GM23338 (cell line): Measurements from ENCODE around the gene MAP3K15. TPM values are rescaled to one million over a fixed set of nuclear protein-coding genes. Genes with fewer than 3 reads are reported as not detected.

Source experiments
- ATAC-seq: fragments of 200-7000 bp; cut with Tn5 transposase; 3 replicates; pipeline ENCODE4 v1.9.1; 2020
- DNase-seq: peaks from one replicate; pipeline ENCODE4 v3.0.0-alpha.2; 2015; ENCODE audit warnings: low spot score
- H2AFZ ChIP-seq: fragments of 200-600 bp; sonication (generic); 2 replicates; pipeline ENCODE4 v1.8.0; 2016; ENCODE audit warnings: antibody characterized with exemption, mild to moderate bottlenecking, moderate library complexity
- H3F3A ChIP-seq: fragments of 200-600 bp; sonication (generic); replicated peaks from 2 replicates; pipeline ENCODE4 v1.8.0; 2017; ENCODE audit warnings: antibody characterized with exemption, mixed run types, low read depth
- H3K27ac ChIP-seq: fragments of 200-600 bp; sonication (generic); 2 replicates; pipeline ENCODE4 v1.6.1; 2016; ENCODE audit warnings: low read depth
- H3K27me3 ChIP-seq: fragments of 200-600 bp; sonication (generic); 2 replicates; pipeline ENCODE4 v1.8.0; 2016; ENCODE audit warnings: mild to moderate bottlenecking, mixed run types, moderate library complexity; ENCODE audit not compliant: insufficient read depth
- H3K36me3 ChIP-seq: fragments of 200-600 bp; sonication (generic); 2 replicates; pipeline ENCODE4 v1.8.0; 2016; ENCODE audit warnings: mild to moderate bottlenecking; ENCODE audit not compliant: insufficient read depth
- H3K4me1 ChIP-seq: fragments of 200-600 bp; sonication (generic); 2 replicates; pipeline ENCODE4 v1.8.0; 2016; ENCODE audit warnings: mild to moderate bottlenecking, moderate library complexity; ENCODE audit not compliant: insufficient read depth
- H3K4me2 ChIP-seq: fragments of 200-600 bp; sonication (generic); 2 replicates; pipeline ENCODE4 v1.7.1; 2017; ENCODE audit warnings: mixed run types
- H3K4me3 ChIP-seq: fragments of 200-600 bp; sonication (generic); 2 replicates; pipeline ENCODE4 v1.6.1; 2016; ENCODE audit warnings: mixed run types
- H3K79me2 ChIP-seq: fragments of 200-600 bp; sonication (generic); replicated peaks from 2 replicates; pipeline ENCODE4 v1.8.0; 2017; ENCODE audit warnings: mild to moderate bottlenecking; ENCODE audit not compliant: insufficient read depth
- H3K9me2 ChIP-seq: fragments of 200-600 bp; sonication (generic); 2 replicates; pipeline ENCODE4 v1.8.0; 2017; ENCODE audit not compliant: insufficient read depth
- H4K20me1 ChIP-seq: fragments of 200-600 bp; sonication (generic); replicated peaks from 2 replicates; pipeline ENCODE4 v1.8.0; 2017; ENCODE audit warnings: mild to moderate bottlenecking; ENCODE audit not compliant: insufficient read depth
- H3K27ac Mint-ChIP-seq: 2 replicates; pipeline ENCODE4 v1.8.0; 2020; ENCODE audit warnings: inconsistent platforms, mild to moderate bottlenecking, moderate library complexity, mixed read lengths
- H3K27me3 Mint-ChIP-seq: 3 replicates; pipeline ENCODE4 v1.8.0; 2022; ENCODE audit warnings: low read depth, mild to moderate bottlenecking, moderate library complexity, mixed read lengths, inconsistent platforms; ENCODE audit not compliant: insufficient read depth, poor library complexity
- H3K36me3 Mint-ChIP-seq: 3 replicates; pipeline ENCODE4 v1.8.0; 2021; ENCODE audit warnings: low read depth, mild to moderate bottlenecking, inconsistent platforms, moderate library complexity, mixed read lengths
- H3K4me1 Mint-ChIP-seq: 3 replicates; pipeline ENCODE4 v1.8.0; 2020; ENCODE audit warnings: mild to moderate bottlenecking, inconsistent platforms, mixed read lengths
- H3K4me3 Mint-ChIP-seq: 3 replicates; pipeline ENCODE4 v1.8.0; 2021; ENCODE audit warnings: moderate library complexity, mild to moderate bottlenecking, inconsistent platforms, mixed read lengths
- H3K9me3 Mint-ChIP-seq: 3 replicates; pipeline ENCODE4 v1.8.0; 2020; ENCODE audit warnings: moderate library complexity, mild to moderate bottlenecking, inconsistent platforms, mixed read lengths
- CREB1 ChIP-seq: fragments of 250-450 bp; sonication (Bioruptor Pico); IDR thresholded peaks from 2 replicates; pipeline ENCODE4 v1.5.0; 2020; ENCODE audit warnings: low read depth, mild to moderate bottlenecking, moderate library complexity
- EZH2 ChIP-seq: fragments of 200-600 bp; sonication (generic); IDR thresholded peaks from one replicate; pipeline ENCODE4 v1.8.0; 2017; ENCODE audit warnings: antibody characterized with exemption, mild to moderate bottlenecking, low read depth; ENCODE audit not compliant: unreplicated experiment
- EZH2phosphoT487 ChIP-seq: fragments of 200-600 bp; sonication (generic); IDR thresholded peaks from one replicate; pipeline ENCODE4 v1.8.1; 2018; ENCODE audit warnings: antibody characterized with exemption; ENCODE audit not compliant: unreplicated experiment
- JUNB ChIP-seq: IDR thresholded peaks from one replicate; pipeline ENCODE4 v1.6.1; 2016; ENCODE audit warnings: antibody characterized with exemption; ENCODE audit not compliant: unreplicated experiment
- NANOG ChIP-seq: IDR thresholded peaks from 2 replicates; pipeline ENCODE4 v1.6.1; 2016; ENCODE audit warnings: antibody characterized with exemption, borderline replicate concordance
- POLR2AphosphoS5 ChIP-seq: IDR thresholded peaks from 2 replicates; pipeline ENCODE4 v1.6.1; 2016; ENCODE audit warnings: antibody characterized with exemption, low read depth
- STAT1 ChIP-seq: IDR thresholded peaks from one replicate; pipeline ENCODE4 v1.6.1; 2016; ENCODE audit warnings: antibody characterized with exemption; ENCODE audit not compliant: unreplicated experiment
- ZNF114 ChIP-seq: fragments of 250-450 bp; sonication (Bioruptor Pico); IDR thresholded peaks from 2 replicates; pipeline ENCODE4 v1.5.0; 2020; ENCODE audit warnings: mild to moderate bottlenecking, moderate library complexity
- ZNF331 ChIP-seq: fragments of 250-450 bp; sonication (Bioruptor Pico); IDR thresholded peaks from 2 replicates; pipeline ENCODE4 v1.5.0; 2020; ENCODE audit warnings: low read depth, mild to moderate bottlenecking, moderate library complexity
- polyA plus RNA-seq: library from polyadenylated mRNA; unstranded; fragments of >200 nt; fragmentation: Nextera tagmentation; extraction: Ambion mirVana; gene quantifications from 2 replicates; pipeline ENCODE4 v1.2.1, GENCODE V29; 2016
- total RNA-seq: library from RNA; depleted of rRNA; stranded (reverse); fragments of >200 nt; shearing (Covaris generic); gene quantifications from 2 replicates; pipeline ENCODE4 v1.2.3, GENCODE V29; 2014
- TF ChIP-seq, protein P1 (sequence below): fragments of 250-450 bp; sonication (Bioruptor Pico); IDR thresholded peaks from 2 replicates; pipeline ENCODE4 v1.5.0; 2020; ENCODE audit warnings: mild to moderate bottlenecking, moderate library complexity
- TF ChIP-seq, protein P2 (sequence below), 2 experiments: fragments of 200-600 bp in 1 of 2; sonication (generic) in 1 of 2; conservative IDR thresholded peaks; 2 replicates each; pipeline versions ENCODE4 v1.5.1 to v1.6.1; 2016 to 2017; ENCODE audit warnings: antibody characterized with exemption in 2 of 2, low read depth in 2 of 2, mild to moderate bottlenecking in 2 of 2, moderate library complexity in 1 of 2
- TF ChIP-seq, protein P3 (sequence below): IDR thresholded peaks from 2 replicates; pipeline ENCODE4 v1.6.1; 2016; ENCODE audit warnings: antibody characterized with exemption
- TF ChIP-seq, protein P4 (sequence below): IDR thresholded peaks from one replicate; pipeline ENCODE4 v1.6.1; 2018; ENCODE audit warnings: antibody characterized with exemption; ENCODE audit not compliant: unreplicated experiment

The MAP3K15 gene
- total and polyA plus RNA-seq, 2 experiments from 2014 or later, result 0.40 to 3.1 TPM

DNA sequence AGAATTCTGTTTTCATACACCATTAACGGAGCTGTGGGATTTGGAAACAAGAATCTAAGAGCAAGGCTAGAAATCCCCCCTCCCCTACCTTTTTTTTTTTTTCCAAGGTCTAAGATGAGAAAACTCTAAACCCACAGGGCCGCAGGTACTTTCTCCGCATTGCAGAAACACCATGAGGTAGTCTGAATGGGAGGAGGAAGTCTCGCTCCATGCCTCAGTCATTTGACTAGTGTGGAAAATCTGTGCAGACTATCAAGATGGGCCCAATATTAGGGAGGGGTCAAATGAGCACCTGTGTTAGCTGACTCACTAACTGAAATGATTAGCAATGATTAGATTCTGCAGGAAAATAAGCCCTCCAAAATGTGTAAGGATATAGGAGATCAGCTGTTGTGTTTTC lies 40.9 kb upstream of the MAP3K15 start:
- Histone ChIP-seq H3K9me2 (no peaks in the 10 kb centered on the region), H3F3A (no peaks in the 10 kb centered on the region), H3K27ac (no peak overlapping the region), H3K4me1 (no peaks in the 10 kb centered on the region), H3K4me3 (no peak overlapping the region), H3K36me3 (no peaks in the 10 kb centered on the region), H3K79me2 (no peaks in the 10 kb centered on the region), H4K20me1 (no peaks in the 10 kb centered on the region), H3K27me3 (no peaks in the 10 kb centered on the region), H3K4me2 (no peak overlapping the region), H2AFZ (no peak overlapping the region)
- ATAC-seq, result no peak
- Mint-ChIP-seq H3K36me3 (no peaks in the 10 kb centered on the region), H3K27ac (no peak overlapping the region), H3K9me3 (no peaks in the 10 kb centered on the region), H3K27me3 (peaks cover 3% of the 10 kb centered on the region), H3K4me3 (no peak overlapping the region), H3K4me1 (no peaks in the 10 kb centered on the region)
- no peak for TF ChIP-seq POLR2AphosphoS5
- TF ChIP-seq NANOG, result no peak
- TF ChIP-seq, protein P1, sequence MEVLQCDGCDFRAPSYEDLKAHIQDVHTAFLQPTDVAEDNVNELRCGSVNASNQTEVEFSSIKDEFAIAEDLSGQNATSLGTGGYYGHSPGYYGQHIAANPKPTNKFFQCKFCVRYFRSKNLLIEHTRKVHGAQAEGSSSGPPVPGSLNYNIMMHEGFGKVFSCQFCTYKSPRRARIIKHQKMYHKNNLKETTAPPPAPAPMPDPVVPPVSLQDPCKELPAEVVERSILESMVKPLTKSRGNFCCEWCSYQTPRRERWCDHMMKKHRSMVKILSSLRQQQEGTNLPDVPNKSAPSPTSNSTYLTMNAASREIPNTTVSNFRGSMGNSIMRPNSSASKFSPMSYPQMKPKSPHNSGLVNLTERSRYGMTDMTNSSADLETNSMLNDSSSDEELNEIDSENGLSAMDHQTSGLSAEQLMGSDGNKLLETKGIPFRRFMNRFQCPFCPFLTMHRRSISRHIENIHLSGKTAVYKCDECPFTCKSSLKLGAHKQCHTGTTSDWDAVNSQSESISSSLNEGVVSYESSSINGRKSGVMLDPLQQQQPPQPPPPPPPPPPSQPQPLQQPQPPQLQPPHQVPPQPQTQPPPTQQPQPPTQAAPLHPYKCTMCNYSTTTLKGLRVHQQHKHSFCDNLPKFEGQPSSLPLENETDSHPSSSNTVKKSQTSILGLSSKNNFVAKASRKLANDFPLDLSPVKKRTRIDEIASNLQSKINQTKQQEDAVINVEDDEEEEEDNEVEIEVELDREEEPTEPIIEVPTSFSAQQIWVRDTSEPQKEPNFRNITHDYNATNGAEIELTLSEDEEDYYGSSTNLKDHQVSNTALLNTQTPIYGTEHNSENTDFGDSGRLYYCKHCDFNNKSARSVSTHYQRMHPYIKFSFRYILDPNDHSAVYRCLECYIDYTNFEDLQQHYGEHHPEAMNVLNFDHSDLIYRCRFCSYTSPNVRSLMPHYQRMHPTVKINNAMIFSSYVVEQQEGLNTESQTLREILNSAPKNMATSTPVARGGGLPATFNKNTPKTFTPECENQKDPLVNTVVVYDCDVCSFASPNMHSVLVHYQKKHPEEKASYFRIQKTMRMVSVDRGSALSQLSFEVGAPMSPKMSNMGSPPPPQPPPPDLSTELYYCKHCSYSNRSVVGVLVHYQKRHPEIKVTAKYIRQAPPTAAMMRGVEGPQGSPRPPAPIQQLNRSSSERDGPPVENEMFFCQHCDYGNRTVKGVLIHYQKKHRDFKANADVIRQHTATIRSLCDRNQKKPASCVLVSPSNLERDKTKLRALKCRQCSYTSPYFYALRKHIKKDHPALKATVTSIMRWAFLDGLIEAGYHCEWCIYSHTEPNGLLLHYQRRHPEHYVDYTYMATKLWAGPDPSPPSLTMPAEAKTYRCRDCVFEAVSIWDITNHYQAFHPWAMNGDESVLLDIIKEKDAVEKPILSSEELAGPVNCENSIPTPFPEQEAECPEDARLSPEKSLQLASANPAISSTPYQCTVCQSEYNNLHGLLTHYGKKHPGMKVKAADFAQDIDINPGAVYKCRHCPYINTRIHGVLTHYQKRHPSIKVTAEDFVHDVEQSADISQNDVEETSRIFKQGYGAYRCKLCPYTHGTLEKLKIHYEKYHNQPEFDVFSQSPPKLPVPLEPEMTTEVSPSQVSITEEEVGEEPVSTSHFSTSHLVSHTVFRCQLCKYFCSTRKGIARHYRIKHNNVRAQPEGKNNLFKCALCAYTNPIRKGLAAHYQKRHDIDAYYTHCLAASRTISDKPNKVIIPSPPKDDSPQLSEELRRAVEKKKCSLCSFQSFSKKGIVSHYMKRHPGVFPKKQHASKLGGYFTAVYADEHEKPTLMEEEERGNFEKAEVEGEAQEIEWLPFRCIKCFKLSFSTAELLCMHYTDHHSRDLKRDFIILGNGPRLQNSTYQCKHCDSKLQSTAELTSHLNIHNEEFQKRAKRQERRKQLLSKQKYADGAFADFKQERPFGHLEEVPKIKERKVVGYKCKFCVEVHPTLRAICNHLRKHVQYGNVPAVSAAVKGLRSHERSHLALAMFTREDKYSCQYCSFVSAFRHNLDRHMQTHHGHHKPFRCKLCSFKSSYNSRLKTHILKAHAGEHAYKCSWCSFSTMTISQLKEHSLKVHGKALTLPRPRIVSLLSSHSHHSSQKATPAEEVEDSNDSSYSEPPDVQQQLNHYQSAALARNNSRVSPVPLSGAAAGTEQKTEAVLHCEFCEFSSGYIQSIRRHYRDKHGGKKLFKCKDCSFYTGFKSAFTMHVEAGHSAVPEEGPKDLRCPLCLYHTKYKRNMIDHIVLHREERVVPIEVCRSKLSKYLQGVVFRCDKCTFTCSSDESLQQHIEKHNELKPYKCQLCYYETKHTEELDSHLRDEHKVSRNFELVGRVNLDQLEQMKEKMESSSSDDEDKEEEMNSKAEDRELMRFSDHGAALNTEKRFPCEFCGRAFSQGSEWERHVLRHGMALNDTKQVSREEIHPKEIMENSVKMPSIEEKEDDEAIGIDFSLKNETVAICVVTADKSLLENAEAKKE (CRISPR knock-in tag), result no peak
- TF ChIP-seq, protein P2, sequence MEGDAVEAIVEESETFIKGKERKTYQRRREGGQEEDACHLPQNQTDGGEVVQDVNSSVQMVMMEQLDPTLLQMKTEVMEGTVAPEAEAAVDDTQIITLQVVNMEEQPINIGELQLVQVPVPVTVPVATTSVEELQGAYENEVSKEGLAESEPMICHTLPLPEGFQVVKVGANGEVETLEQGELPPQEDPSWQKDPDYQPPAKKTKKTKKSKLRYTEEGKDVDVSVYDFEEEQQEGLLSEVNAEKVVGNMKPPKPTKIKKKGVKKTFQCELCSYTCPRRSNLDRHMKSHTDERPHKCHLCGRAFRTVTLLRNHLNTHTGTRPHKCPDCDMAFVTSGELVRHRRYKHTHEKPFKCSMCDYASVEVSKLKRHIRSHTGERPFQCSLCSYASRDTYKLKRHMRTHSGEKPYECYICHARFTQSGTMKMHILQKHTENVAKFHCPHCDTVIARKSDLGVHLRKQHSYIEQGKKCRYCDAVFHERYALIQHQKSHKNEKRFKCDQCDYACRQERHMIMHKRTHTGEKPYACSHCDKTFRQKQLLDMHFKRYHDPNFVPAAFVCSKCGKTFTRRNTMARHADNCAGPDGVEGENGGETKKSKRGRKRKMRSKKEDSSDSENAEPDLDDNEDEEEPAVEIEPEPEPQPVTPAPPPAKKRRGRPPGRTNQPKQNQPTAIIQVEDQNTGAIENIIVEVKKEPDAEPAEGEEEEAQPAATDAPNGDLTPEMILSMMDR (conservative IDR thresholded peaks at IDR 0.05; ENCODE audit: low read depth in 2 of 2), result no peak
- no peak for TF ChIP-seq ZNF331 (CRISPR knock-in tag)
- TF ChIP-seq CREB1 (CRISPR knock-in tag), result no peak
- no peak for TF ChIP-seq EZH2phosphoT487
- no peak for TF ChIP-seq STAT1
- TF ChIP-seq JUNB, result no peak
- TF ChIP-seq EZH2, result no peak
- TF ChIP-seq, protein P3, sequence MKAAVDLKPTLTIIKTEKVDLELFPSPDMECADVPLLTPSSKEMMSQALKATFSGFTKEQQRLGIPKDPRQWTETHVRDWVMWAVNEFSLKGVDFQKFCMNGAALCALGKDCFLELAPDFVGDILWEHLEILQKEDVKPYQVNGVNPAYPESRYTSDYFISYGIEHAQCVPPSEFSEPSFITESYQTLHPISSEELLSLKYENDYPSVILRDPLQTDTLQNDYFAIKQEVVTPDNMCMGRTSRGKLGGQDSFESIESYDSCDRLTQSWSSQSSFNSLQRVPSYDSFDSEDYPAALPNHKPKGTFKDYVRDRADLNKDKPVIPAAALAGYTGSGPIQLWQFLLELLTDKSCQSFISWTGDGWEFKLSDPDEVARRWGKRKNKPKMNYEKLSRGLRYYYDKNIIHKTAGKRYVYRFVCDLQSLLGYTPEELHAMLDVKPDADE, result no peak
- TF ChIP-seq ZNF114, result no peak
- TF ChIP-seq, protein P4, sequence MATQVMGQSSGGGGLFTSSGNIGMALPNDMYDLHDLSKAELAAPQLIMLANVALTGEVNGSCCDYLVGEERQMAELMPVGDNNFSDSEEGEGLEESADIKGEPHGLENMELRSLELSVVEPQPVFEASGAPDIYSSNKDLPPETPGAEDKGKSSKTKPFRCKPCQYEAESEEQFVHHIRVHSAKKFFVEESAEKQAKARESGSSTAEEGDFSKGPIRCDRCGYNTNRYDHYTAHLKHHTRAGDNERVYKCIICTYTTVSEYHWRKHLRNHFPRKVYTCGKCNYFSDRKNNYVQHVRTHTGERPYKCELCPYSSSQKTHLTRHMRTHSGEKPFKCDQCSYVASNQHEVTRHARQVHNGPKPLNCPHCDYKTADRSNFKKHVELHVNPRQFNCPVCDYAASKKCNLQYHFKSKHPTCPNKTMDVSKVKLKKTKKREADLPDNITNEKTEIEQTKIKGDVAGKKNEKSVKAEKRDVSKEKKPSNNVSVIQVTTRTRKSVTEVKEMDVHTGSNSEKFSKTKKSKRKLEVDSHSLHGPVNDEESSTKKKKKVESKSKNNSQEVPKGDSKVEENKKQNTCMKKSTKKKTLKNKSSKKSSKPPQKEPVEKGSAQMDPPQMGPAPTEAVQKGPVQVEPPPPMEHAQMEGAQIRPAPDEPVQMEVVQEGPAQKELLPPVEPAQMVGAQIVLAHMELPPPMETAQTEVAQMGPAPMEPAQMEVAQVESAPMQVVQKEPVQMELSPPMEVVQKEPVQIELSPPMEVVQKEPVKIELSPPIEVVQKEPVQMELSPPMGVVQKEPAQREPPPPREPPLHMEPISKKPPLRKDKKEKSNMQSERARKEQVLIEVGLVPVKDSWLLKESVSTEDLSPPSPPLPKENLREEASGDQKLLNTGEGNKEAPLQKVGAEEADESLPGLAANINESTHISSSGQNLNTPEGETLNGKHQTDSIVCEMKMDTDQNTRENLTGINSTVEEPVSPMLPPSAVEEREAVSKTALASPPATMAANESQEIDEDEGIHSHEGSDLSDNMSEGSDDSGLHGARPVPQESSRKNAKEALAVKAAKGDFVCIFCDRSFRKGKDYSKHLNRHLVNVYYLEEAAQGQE, result no peak
- DNase-seq, result no peak
